Uterus (tissue), 2 donors: ENCODE measurements around the gene COL4A4.

Experiments
- POLR2A ChIP-seq, 2 donors: fragments of 450-650 bp; IDR thresholded peaks; one replicate each; pipeline ENCODE4 v1.6.1; 2016; ENCODE audit warnings: antibody characterized with exemption in 2 of 2, mild to moderate bottlenecking in 1 of 2, moderate library complexity in 1 of 2
- TF ChIP-seq, protein P1 (sequence below), 4 experiments: fragments of 200-600 bp in 2 of 4; fragments of 450-650 bp in 2 of 4; sonication (generic) in 2 of 4; IDR thresholded peaks; one replicate each; pipeline ENCODE4 v1.5.1; 2016 to 2019; ENCODE audit warnings: antibody characterized with exemption in 4 of 4, mild to moderate bottlenecking in 2 of 4, moderate library complexity in 1 of 4

DNA sequence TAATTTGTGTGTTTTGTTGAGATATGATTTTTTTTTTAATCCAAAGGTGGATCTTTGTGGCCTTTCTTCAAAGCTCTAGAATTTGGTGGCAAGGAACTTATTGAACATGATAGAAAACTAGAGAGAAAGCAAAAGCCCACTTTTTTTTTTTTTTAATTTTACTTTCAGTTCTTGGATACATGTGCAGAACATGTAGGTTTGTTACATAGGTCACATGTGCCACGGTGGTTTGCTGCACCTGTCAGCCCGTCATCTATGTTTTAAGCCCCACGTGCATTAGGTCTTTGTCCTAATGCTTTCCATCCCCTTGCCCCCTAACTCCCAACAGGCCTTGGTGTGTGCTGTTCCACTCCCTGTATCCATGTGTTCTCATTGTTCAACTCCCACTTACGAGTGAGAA lies 192.2 kb downstream of the COL4A4 start:
- TF ChIP-seq, protein P1, sequence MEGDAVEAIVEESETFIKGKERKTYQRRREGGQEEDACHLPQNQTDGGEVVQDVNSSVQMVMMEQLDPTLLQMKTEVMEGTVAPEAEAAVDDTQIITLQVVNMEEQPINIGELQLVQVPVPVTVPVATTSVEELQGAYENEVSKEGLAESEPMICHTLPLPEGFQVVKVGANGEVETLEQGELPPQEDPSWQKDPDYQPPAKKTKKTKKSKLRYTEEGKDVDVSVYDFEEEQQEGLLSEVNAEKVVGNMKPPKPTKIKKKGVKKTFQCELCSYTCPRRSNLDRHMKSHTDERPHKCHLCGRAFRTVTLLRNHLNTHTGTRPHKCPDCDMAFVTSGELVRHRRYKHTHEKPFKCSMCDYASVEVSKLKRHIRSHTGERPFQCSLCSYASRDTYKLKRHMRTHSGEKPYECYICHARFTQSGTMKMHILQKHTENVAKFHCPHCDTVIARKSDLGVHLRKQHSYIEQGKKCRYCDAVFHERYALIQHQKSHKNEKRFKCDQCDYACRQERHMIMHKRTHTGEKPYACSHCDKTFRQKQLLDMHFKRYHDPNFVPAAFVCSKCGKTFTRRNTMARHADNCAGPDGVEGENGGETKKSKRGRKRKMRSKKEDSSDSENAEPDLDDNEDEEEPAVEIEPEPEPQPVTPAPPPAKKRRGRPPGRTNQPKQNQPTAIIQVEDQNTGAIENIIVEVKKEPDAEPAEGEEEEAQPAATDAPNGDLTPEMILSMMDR (IDR thresholded peaks at IDR 0.05): no peak
- TF ChIP-seq POLR2A (IDR thresholded peaks at IDR 0.05): no peak
